Smooth muscle cell (in vitro differentiated cells): ENCODE results near the gene TNFRSF14. TPM values are rescaled to one million over a fixed set of nuclear protein-coding genes. Genes with fewer than 3 reads are reported as not detected.

ENCODE experiments used
- DNase-seq: peaks from one replicate; lab custom pipeline; 2025; ENCODE audit not compliant: unreplicated experiment; lab: John Stamatoyannopoulos, UW
- H2AFZ ChIP-seq: fragments of 200-600 bp; sonication (generic); 2 replicates; pipeline ENCODE4 v1.6.0; 2016; ENCODE audit warnings: antibody characterized with exemption, low read depth, mild to moderate bottlenecking
- H3F3A ChIP-seq: fragments of 200-600 bp; sonication (generic); 2 replicates; pipeline ENCODE4 v1.6.0; 2017; ENCODE audit warnings: antibody characterized with exemption, low read depth
- H3K27ac ChIP-seq: fragments of 200-600 bp; sonication (generic); 2 replicates; pipeline ENCODE4 v1.5.1; 2016; ENCODE audit warnings: low read depth, mild to moderate bottlenecking
- H3K27me3 ChIP-seq: fragments of 200-600 bp; sonication (generic); 2 replicates; pipeline ENCODE4 v1.6.1; 2016; ENCODE audit warnings: low read depth, mild to moderate bottlenecking
- H3K36me3 ChIP-seq: fragments of 200-600 bp; sonication (generic); 2 replicates; pipeline ENCODE4 v1.5.1; 2016; ENCODE audit warnings: low read depth
- H3K4me1 ChIP-seq: fragments of 200-600 bp; sonication (generic); 2 replicates; pipeline ENCODE4 v1.5.1; 2016; ENCODE audit warnings: low read depth
- H3K4me2 ChIP-seq: fragments of 200-600 bp; sonication (generic); 2 replicates; pipeline ENCODE4 v1.6.0; 2016; ENCODE audit warnings: mild to moderate bottlenecking
- H3K4me3 ChIP-seq: fragments of 200-600 bp; sonication (generic); 2 replicates; pipeline ENCODE4 v1.5.1; 2016; ENCODE audit warnings: mild to moderate bottlenecking
- H3K79me2 ChIP-seq: fragments of 200-600 bp; sonication (generic); 2 replicates; pipeline ENCODE4 v1.6.0; 2016; ENCODE audit warnings: low read depth, mild to moderate bottlenecking
- H3K9ac ChIP-seq: fragments of 200-600 bp; sonication (generic); 2 replicates; pipeline ENCODE4 v1.6.0; 2016; ENCODE audit warnings: low read depth
- H3K9me3 ChIP-seq: fragments of 200-600 bp; sonication (generic); replicated peaks from 2 replicates; pipeline ENCODE4 v1.5.1; 2016; ENCODE audit warnings: low read depth
- H4K20me1 ChIP-seq: fragments of 200-600 bp; sonication (generic); 2 replicates; pipeline ENCODE4 v1.6.0; 2016; ENCODE audit warnings: low read depth
- CTCF ChIP-seq: fragments of 200-600 bp; sonication (generic); IDR thresholded peaks from 2 replicates; pipeline ENCODE4 v1.5.1; 2017; ENCODE audit warnings: borderline replicate concordance, mild to moderate bottlenecking, antibody characterized with exemption; ENCODE audit not compliant: insufficient read depth, poor library complexity, severe bottlenecking
- WGBS: methylation state at CpG from one replicate; pipeline ENCODE4 v1.1.7; 2016; ENCODE audit warnings: low lambda C conversion rate; 5-methylcytosine and 5-hydroxymethylcytosine counted together
- polyA plus RNA-seq: library from polyadenylated mRNA; unstranded; fragments of >200 nt; fragmentation: Nextera tagmentation; extraction: Ambion mirVana; gene quantifications from 2 replicates; pipeline ENCODE4 v1.2.1, GENCODE V29; 2016
- total RNA-seq: library from RNA; depleted of rRNA; stranded (reverse); fragments of >200 nt; gene quantifications from 2 replicates; pipeline ENCODE4 v1.2.3, GENCODE V29; 2014

The TNFRSF14 gene
- total and polyA plus RNA-seq, 2 experiments from 2014 or later, result not detected

GRCh38 chr1:2611031-2611501 is 54.9 kb downstream of the TNFRSF14 start:
- 13% methylated on average over 23 of the region's 24 CpGs for WGBS
- no peaks in the 10 kb centered on the region for H3K4me1 ChIP-seq
- peak; percentile 47 for DNase-seq
- no peaks in the 10 kb centered on the region for H3K9me3 ChIP-seq
- H3K79me2 ChIP-seq, result no peaks in the 10 kb centered on the region
- TF ChIP-seq CTCF, result no peak
- H3K27ac ChIP-seq, result no peak overlapping the region
- no peaks in the 10 kb centered on the region for H4K20me1 ChIP-seq
- H3K4me3 ChIP-seq, result peak overlapping the region; percentile 24
- H3K4me2 ChIP-seq, result peak overlapping the region; percentile 68
- H3K9ac ChIP-seq, result no peak overlapping the region
- no peaks in the 10 kb centered on the region for H3K36me3 ChIP-seq
- H2AFZ ChIP-seq, result peak overlapping the region; percentile 10
- no peaks in the 10 kb centered on the region for H3F3A ChIP-seq
- no peaks in the 10 kb centered on the region for H3K27me3 ChIP-seq

DNA sequence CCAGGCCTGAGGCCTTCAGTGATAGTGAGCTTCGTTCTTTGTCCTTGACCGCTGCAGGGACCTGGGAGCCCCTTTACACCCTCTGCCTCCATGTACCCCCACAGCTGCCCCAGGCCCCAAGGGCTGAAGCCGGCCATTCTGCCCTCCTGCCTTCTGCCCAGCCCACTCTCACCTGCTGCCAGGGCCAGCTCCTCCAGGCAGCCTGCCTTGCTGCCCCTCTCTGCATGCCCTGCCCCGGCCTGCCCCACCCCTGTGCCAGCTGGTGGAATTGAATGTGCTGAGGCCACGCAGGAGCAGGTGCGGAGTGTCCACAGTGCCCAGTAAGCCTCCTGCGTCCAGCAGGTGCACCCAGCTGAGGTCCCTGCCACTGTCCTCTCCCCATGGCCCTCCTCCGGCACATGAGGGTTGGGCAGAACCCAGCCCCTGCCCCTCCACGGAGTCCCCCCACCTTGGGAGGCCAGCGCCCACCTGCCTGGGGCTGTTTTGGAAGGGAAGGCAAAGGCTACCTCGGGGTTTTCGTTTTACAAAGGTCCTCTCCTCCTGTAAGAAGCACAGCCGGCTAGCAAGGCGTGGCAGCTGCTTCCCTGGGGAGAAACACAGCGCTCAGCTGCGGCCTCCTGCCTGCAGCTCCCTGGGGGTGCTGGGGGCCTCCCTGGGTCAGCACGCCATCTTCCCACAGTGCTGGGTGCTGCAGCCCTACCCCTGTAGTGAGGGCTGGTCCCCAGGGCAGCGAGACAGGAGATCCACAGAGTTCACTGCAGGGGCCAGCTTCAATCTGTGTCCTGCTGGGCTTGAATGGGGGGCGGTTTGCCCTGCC is 55.7 kb downstream of the TNFRSF14 start:
- Histone ChIP-seq H4K20me1 (no peaks in the 10 kb centered on the region), H3K27ac (no peak overlapping the region), H3K9me3 (no peaks in the 10 kb centered on the region), H3K9ac (no peak overlapping the region), H3K4me3 (no peak overlapping the region), H3K27me3 (no peaks in the 10 kb centered on the region), H3K36me3 (no peaks in the 10 kb centered on the region), H2AFZ (no peak overlapping the region), H3K4me1 (no peaks in the 10 kb centered on the region), H3K79me2 (no peaks in the 10 kb centered on the region), H3F3A (no peaks in the 10 kb centered on the region), H3K4me2 (no peak overlapping the region)
- no peak for DNase-seq
- TF ChIP-seq CTCF, result no peak
- WGBS, result 92% methylated on average over 19 of the region's 19 CpGs

- Histone ChIP-seq H4K20me1 (no peaks in the 10 kb centered on the region), H3K4me2 (no peak overlapping the region), H3K27ac (no peak overlapping the region), H3K79me2 (no peaks in the 10 kb centered on the region), H3K36me3 (no peaks in the 10 kb centered on the region), H3K9me3 (no peaks in the 10 kb centered on the region), H3K4me1 (no peaks in the 10 kb centered on the region), H3F3A (no peaks in the 10 kb centered on the region), H3K9ac (no peak overlapping the region), H3K4me3 (no peak overlapping the region), H3K27me3 (no peaks in the 10 kb centered on the region), H2AFZ (no peak overlapping the region)
- no peak for TF ChIP-seq CTCF
- WGBS, result 81% methylated on average over 11 of the region's 11 CpGs
- DNase-seq, result no peak
Measured at GRCh38 chr1:2612591-2613365, 56.6 kb downstream of the TNFRSF14 start.

Other genes with a start within 250 kb of the TNFRSF14 start
- gene MORN1, start 164.8 kb upstream of the TNFRSF14 start, total RNA-seq, result 3.2 and 4.9 TPM in 2 replicates
- 6.2 and 7.3 TPM in 2 replicates for gene MORN1, start 164.8 kb upstream of the TNFRSF14 start, polyA plus RNA-seq
- gene RER1, start 164.5 kb upstream of the TNFRSF14 start, total RNA-seq, result 101 and 110 TPM in 2 replicates
- 253 and 269 TPM in 2 replicates for gene RER1, start 164.5 kb upstream of the TNFRSF14 start, polyA plus RNA-seq
- 10.2 and 14.0 TPM in 2 replicates for gene PEX10, start 143.8 kb upstream of the TNFRSF14 start, total RNA-seq
- 20.3 and 28.1 TPM in 2 replicates for gene PEX10, start 143.8 kb upstream of the TNFRSF14 start, polyA plus RNA-seq
- 0.09 and 0.81 TPM in 2 replicates for gene PLCH2, start 80.1 kb upstream of the TNFRSF14 start, total RNA-seq
- gene PLCH2, start 80.1 kb upstream of the TNFRSF14 start, polyA plus RNA-seq, result 0.04 and 0.13 TPM in 2 replicates
- 27.2 and 28.7 TPM in 2 replicates for gene PANK4, start 29.8 kb upstream of the TNFRSF14 start, total RNA-seq
- gene PANK4, start 29.8 kb upstream of the TNFRSF14 start, polyA plus RNA-seq, result 28.4 and 28.5 TPM in 2 replicates
- gene HES5, start 26.1 kb upstream of the TNFRSF14 start, total RNA-seq, result 1.6 TPM in 1 of 2 replicates, not detected in the other
- gene HES5, start 26.1 kb upstream of the TNFRSF14 start, polyA plus RNA-seq, result 1.3 and 1.7 TPM in 2 replicates
- 16.1 and 27.4 TPM in 2 replicates for gene PRXL2B, start 30.4 kb downstream of the TNFRSF14 start, total RNA-seq
- 18.4 and 26.6 TPM in 2 replicates for gene PRXL2B, start 30.4 kb downstream of the TNFRSF14 start, polyA plus RNA-seq
- 3.5 TPM in 1 of 2 replicates, not detected in the other for gene MMEL1, start 76.6 kb downstream of the TNFRSF14 start, total RNA-seq
- gene MMEL1, start 76.6 kb downstream of the TNFRSF14 start, polyA plus RNA-seq, result 0.56 and 3.4 TPM in 2 replicates
- 0.04 TPM in 1 of 2 replicates, not detected in the other for gene TTC34, start 245.3 kb downstream of the TNFRSF14 start, total RNA-seq
- 0.01 TPM in 1 of 2 replicates, not detected in the other for gene TTC34, start 245.3 kb downstream of the TNFRSF14 start, polyA plus RNA-seq